ENCODE results near the gene KRTAP12-3.

DNA sequence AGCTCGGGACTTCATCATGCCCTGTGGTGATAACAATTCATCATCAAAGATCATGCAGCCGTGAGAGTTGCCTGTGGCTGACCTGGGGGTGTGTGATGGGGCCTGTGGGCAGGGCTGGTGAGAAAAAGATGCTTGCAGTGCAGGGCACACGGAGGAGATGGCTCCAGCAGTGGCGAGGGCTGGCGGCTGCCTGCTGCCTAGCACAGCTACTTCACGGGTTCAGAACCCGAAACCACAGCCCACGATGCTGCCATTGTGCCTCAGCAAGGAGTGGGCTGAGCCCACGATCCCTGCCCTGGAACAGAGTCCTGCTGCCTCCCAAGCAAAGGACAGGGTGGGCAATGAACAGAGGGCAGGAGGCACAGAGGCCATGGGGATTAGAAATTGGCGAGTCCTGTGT, 31.5 kb upstream of the KRTAP12-3 start:
- TF ChIP-seq, protein P1, sequence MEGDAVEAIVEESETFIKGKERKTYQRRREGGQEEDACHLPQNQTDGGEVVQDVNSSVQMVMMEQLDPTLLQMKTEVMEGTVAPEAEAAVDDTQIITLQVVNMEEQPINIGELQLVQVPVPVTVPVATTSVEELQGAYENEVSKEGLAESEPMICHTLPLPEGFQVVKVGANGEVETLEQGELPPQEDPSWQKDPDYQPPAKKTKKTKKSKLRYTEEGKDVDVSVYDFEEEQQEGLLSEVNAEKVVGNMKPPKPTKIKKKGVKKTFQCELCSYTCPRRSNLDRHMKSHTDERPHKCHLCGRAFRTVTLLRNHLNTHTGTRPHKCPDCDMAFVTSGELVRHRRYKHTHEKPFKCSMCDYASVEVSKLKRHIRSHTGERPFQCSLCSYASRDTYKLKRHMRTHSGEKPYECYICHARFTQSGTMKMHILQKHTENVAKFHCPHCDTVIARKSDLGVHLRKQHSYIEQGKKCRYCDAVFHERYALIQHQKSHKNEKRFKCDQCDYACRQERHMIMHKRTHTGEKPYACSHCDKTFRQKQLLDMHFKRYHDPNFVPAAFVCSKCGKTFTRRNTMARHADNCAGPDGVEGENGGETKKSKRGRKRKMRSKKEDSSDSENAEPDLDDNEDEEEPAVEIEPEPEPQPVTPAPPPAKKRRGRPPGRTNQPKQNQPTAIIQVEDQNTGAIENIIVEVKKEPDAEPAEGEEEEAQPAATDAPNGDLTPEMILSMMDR (conservative IDR thresholded peaks at IDR 0.05 in 1 of 2, IDR thresholded peaks at IDR 0.05 in 1 of 2; ENCODE audit: low read depth in 1 of 2, low read length in 2 of 2), result no peak
- no peak for TF ChIP-seq EZH2 (IDR thresholded peaks at IDR 0.05; ENCODE audit: low read length, missing control alignments)
